ENCODE data around the gene STAT6.

DNA sequence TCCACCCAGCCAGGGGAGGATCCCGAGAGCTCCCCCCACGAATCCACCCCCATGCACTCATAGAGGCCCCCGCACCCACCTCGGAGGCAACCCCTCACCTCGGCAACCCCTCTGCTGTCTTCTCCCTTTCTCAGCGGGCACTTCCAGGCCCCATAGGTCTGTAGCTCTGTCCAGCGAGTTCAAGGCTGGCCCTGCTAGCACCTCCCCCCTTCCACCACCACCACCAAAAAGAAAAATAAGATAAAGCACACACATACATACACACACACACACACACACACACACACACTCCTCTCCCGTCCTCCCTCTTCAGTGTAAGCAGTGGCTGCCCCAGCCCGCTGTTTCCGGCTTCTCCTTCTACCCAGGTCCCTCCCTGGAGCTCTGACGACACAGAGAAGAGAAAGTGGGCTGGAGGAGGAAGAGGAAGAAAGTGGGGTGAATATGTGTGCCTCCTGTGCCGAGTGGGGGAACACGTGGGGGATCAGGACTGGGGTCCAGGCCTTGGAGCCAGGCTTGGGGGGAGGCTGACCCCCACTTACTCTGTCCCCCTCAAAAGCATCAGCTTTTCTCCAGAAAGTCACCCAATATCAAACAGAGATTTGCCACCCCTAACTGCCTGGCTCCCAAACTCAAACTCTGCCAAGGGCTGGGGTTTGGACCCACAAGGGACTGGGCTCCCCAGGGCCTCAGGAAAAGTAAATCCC, at the start of gene STAT6:
- TF ChIP-seq, protein P1, sequence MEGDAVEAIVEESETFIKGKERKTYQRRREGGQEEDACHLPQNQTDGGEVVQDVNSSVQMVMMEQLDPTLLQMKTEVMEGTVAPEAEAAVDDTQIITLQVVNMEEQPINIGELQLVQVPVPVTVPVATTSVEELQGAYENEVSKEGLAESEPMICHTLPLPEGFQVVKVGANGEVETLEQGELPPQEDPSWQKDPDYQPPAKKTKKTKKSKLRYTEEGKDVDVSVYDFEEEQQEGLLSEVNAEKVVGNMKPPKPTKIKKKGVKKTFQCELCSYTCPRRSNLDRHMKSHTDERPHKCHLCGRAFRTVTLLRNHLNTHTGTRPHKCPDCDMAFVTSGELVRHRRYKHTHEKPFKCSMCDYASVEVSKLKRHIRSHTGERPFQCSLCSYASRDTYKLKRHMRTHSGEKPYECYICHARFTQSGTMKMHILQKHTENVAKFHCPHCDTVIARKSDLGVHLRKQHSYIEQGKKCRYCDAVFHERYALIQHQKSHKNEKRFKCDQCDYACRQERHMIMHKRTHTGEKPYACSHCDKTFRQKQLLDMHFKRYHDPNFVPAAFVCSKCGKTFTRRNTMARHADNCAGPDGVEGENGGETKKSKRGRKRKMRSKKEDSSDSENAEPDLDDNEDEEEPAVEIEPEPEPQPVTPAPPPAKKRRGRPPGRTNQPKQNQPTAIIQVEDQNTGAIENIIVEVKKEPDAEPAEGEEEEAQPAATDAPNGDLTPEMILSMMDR (IDR thresholded peaks at IDR 0.05), result peak in 1 of 7 experiments; percentile 12
- TF ChIP-seq POLR2A (IDR thresholded peaks at IDR 0.05), result peak; percentile 40 to 96 (median 92)
